HL-60 (cell line): Measurements from ENCODE around the gene TSSK6.

Experiments
- DNase-seq, 2 experiments: peaks; one replicate each; pipeline ENCODE4 v3.0.0-alpha.2; 2010 to 2020; ENCODE audit warnings: low read depth in 1 of 2, low spot score in 1 of 2
- H3K27ac ChIP-seq: fragments of 250-450 bp; sonication (Bioruptor Pico); replicated peaks from 2 replicates; pipeline ENCODE4 v1.5.1; 2020; ENCODE audit warnings: mild to moderate bottlenecking, moderate library complexity
- H3K27me3 ChIP-seq: fragments of 250-450 bp; sonication (Bioruptor Pico); 2 replicates; pipeline ENCODE4 v1.5.1; 2021; ENCODE audit warnings: mild to moderate bottlenecking, moderate library complexity; ENCODE audit not compliant: insufficient read depth, poor library complexity, severe bottlenecking
- H3K4me3 ChIP-seq: replicated peaks from 2 replicates; pipeline ENCODE4 v1.5.1; 2011; ENCODE audit warnings: mild to moderate bottlenecking, control low read depth, low read length; ENCODE audit not compliant: insufficient read depth
- CTCF ChIP-seq: IDR thresholded peaks from one replicate; pipeline ENCODE4 v1.5.1; 2011; ENCODE audit warnings: low read length, control low read depth, inconsistent platforms; ENCODE audit not compliant: insufficient read depth
- GABPA ChIP-seq: IDR thresholded peaks from 2 replicates; pipeline ENCODE4 v1.6.1; 2012; ENCODE audit warnings: low read depth
- POLR2AphosphoS5 ChIP-seq: IDR thresholded peaks from 2 replicates; pipeline ENCODE4 v1.6.1; 2012; ENCODE audit warnings: low read depth
- REST ChIP-seq: IDR thresholded peaks from 2 replicates; pipeline ENCODE4 v1.6.1; 2012; ENCODE audit warnings: low read depth; ENCODE audit not compliant: insufficient replicate concordance
- SPI1 ChIP-seq: IDR thresholded peaks from 2 replicates; pipeline ENCODE4 v1.6.1; 2012; ENCODE audit warnings: low read depth, mild to moderate bottlenecking, borderline replicate concordance

Gene TSSK6

GRCh38 chr19:19535311-19536191 lies 20.2 kb upstream of the TSSK6 start:
- Histone ChIP-seq H3K4me3 (no peak overlapping the region), H3K27me3 (no peaks in the 10 kb centered on the region), H3K27ac (no peak overlapping the region)
- DNase-seq: no peak
- TF ChIP-seq POLR2AphosphoS5: no peak

DNA sequence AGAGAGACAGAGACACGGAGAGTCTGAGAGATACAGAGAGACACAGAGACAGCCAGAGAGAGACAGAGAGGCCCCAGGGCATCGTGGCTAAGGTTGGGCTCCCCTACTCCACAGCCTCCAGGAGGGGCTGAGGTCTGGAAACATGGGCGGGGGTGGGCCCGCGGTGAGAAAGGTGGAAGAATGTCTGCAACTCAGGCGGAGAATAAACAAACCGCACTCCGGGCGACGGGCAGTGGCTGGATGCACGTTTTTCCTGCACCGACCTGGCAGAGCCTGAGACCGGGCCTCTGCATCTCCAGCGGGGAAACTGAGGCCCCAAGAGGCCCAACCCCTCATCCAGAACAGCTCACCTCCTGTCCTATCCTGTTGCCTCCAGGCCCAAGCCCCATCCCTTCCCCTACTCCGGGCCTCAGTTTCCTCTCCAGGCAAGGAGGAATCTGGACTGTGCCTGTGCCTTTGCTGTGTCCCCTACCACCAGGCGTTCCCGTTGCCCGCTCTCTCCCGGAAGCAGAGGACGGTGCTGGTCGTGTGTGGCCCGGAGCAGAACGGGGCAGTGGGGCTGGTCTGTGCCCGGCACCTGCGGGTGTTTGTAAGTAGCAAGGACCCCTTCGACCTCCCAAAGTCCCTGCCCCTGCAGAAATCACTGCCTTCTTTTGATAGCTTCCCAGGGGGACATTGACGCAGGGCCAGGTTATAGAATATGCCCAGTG lies 19.4 kb upstream of the TSSK6 start:
- DNase-seq: no peak
- no peak overlapping the region for H3K4me3 ChIP-seq
- no peak overlapping the region for H3K27ac ChIP-seq
- TF ChIP-seq POLR2AphosphoS5 (no peak), SPI1 (no peak), CTCF (no peak), GABPA (no peak), REST (no peak)
- H3K27me3 ChIP-seq: no peaks in the 10 kb centered on the region

DNA sequence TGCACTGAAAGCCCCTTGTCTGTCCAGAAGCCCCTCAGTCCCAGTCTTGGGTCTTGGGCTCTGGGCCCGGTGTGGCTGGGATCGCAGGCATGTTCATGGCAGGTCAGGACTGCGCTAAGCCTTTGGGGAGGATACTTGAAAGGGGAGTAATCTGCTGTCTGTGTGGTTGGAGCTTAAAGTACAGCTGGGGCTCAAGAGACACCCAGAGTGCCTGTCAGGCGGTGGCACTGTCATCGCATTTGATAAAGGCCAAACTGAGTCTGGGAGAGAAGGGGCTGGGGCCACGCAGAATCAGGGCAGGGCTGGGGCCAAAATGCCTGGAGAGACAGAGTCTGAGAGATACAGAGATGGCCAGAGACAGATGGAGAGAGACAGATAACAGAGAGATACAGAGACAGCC lies 18.5 kb upstream of the TSSK6 start:
- H3K4me3 ChIP-seq: no peak overlapping the region
- no peak for DNase-seq
- H3K27ac ChIP-seq: no peak overlapping the region
- H3K27me3 ChIP-seq: no peaks in the 10 kb centered on the region
- no peak for TF ChIP-seq CTCF
- no peak for TF ChIP-seq REST
- no peak for TF ChIP-seq POLR2AphosphoS5
- TF ChIP-seq GABPA: no peak
- no peak for TF ChIP-seq SPI1

- TF ChIP-seq GABPA (no peak), POLR2AphosphoS5 (0 out of 2 replicates have a peak, but pooled peaks have one; percentile 3), SPI1 (no peak), CTCF (no peak)
- no peaks in the 10 kb centered on the region for H3K27me3 ChIP-seq
- H3K4me3 ChIP-seq: no peak overlapping the region
- no peak overlapping the region for H3K27ac ChIP-seq
- DNase-seq: peak in 1 of 2 experiments; percentile 22
Observed at GRCh38 chr19:19532806-19533701, 17.7 kb upstream of the TSSK6 start.
